HEK293T (cell line): ENCODE data around the gene MTMR10.

Experiments
- CTCF ChIA-PET: fragments of 350-600 bp; formaldehyde crosslinking; extraction: SDS; loops from one replicate; lab custom pipeline; 2021; ENCODE audit warnings: antibody characterized with exemption, inconsistent platforms; lab: Yijun Ruan, JAX
- POLR2A ChIA-PET: fragments of 350-600 bp; formaldehyde crosslinking; extraction: SDS; loops from one replicate; lab custom pipeline; 2020; ENCODE audit warnings: antibody characterized with exemption, inconsistent platforms; lab: Yijun Ruan, JAX
- DNase-seq: peaks from one replicate; pipeline ENCODE4 v3.0.0; 2012; ENCODE audit warnings: mixed read lengths; ENCODE audit errors: extremely low spot score
- ARNT ChIP-seq: fragments of 450-650 bp; IDR thresholded peaks from 2 replicates; pipeline ENCODE4 v1.6.1; 2017; ENCODE audit warnings: mild to moderate bottlenecking
- BHLHE40 ChIP-seq: fragments of 450-650 bp; IDR thresholded peaks from 2 replicates; pipeline ENCODE4 v1.6.1; 2016; ENCODE audit warnings: mild to moderate bottlenecking, moderate library complexity, borderline replicate concordance
- CTBP1 ChIP-seq: fragments of 450-650 bp; IDR thresholded peaks from 2 replicates; pipeline ENCODE4 v1.6.1; 2016; ENCODE audit warnings: borderline replicate concordance
- ELF4 ChIP-seq: fragments of 450-650 bp; IDR thresholded peaks from 2 replicates; pipeline ENCODE4 v1.6.1; 2017; ENCODE audit warnings: antibody characterized with exemption
- FOXA1 ChIP-seq: fragments of 450-650 bp; IDR thresholded peaks from 2 replicates; pipeline ENCODE4 v1.6.1; 2016; ENCODE audit warnings: mild to moderate bottlenecking
- FOXK2 ChIP-seq: fragments of 450-650 bp; IDR thresholded peaks from 2 replicates; pipeline ENCODE4 v1.6.1; 2016; ENCODE audit warnings: mild to moderate bottlenecking
- FOXM1 ChIP-seq: fragments of 450-650 bp; IDR thresholded peaks from 2 replicates; pipeline ENCODE4 v1.6.1; 2017; ENCODE audit warnings: mild to moderate bottlenecking, borderline replicate concordance
- HDGF ChIP-seq: fragments of 450-650 bp; IDR thresholded peaks from 2 replicates; pipeline ENCODE4 v1.6.1; 2017; ENCODE audit warnings: antibody characterized with exemption, borderline replicate concordance
- L3MBTL2 ChIP-seq: fragments of 450-650 bp; conservative IDR thresholded peaks from 2 replicates; pipeline ENCODE4 v1.6.1; 2016; ENCODE audit warnings: mild to moderate bottlenecking
- LEF1 ChIP-seq: fragments of 450-650 bp; IDR thresholded peaks from 2 replicates; pipeline ENCODE4 v1.6.1; 2017; ENCODE audit warnings: mild to moderate bottlenecking, borderline replicate concordance
- NFRKB ChIP-seq: fragments of 450-650 bp; IDR thresholded peaks from 2 replicates; pipeline ENCODE4 v1.6.1; 2016; ENCODE audit warnings: mild to moderate bottlenecking, moderate library complexity
- PKNOX1 ChIP-seq: fragments of 450-650 bp; IDR thresholded peaks from 2 replicates; pipeline ENCODE4 v1.6.1; 2016
- SP1 ChIP-seq: fragments of 450-650 bp; IDR thresholded peaks from 2 replicates; pipeline ENCODE4 v1.6.1; 2017
- SUZ12 ChIP-seq: fragments of 450-650 bp; IDR thresholded peaks from 2 replicates; pipeline ENCODE4 v1.6.1; 2016; ENCODE audit warnings: mild to moderate bottlenecking
- TARDBP ChIP-seq: fragments of 450-650 bp; IDR thresholded peaks from 2 replicates; pipeline ENCODE4 v1.6.1; 2016
- ZNF384 ChIP-seq: fragments of 450-650 bp; IDR thresholded peaks from 2 replicates; pipeline ENCODE4 v1.6.1; 2016

Gene MTMR10

GRCh38 chr15:31034152-31034551 lies 42.7 kb upstream of the MTMR10 start:
- TF ChIP-seq SUZ12 (no peak), FOXK2 (no peak), SP1 (no peak), ZNF384 (no peak), FOXA1 (no peak), ARNT (no peak), CTBP1 (no peak), HDGF (no peak), LEF1 (no peak), TARDBP (no peak), L3MBTL2 (no peak), ELF4 (no peak), BHLHE40 (no peak)
- POLR2A ChIA-PET = no interaction called here
- CTCF ChIA-PET = no interaction called here
- no peak for DNase-seq

GRCh38 chr15:31032961-31033371 lies 41.5 kb upstream of the MTMR10 start:
- CTCF ChIA-PET = no interaction called here
- no peak for DNase-seq
- POLR2A ChIA-PET = no interaction called here
- no peak for TF ChIP-seq CTBP1
- TF ChIP-seq BHLHE40 = no peak
- TF ChIP-seq FOXA1 = no peak
- TF ChIP-seq FOXM1 = no peak
- TF ChIP-seq LEF1 = no peak
- no peak for TF ChIP-seq TARDBP
- no peak for TF ChIP-seq HDGF
- TF ChIP-seq ARNT = no peak
- TF ChIP-seq FOXK2 = no peak
- TF ChIP-seq SUZ12 = no peak
- no peak for TF ChIP-seq ZNF384
- TF ChIP-seq L3MBTL2 = no peak
- no peak for TF ChIP-seq SP1
- TF ChIP-seq PKNOX1 = no peak
- TF ChIP-seq ELF4 = no peak
- TF ChIP-seq NFRKB = no peak

- DNase-seq = no peak
- TF ChIP-seq HDGF = no peak
- TF ChIP-seq TARDBP = no peak
- TF ChIP-seq FOXA1 = no peak
- no peak for TF ChIP-seq LEF1
- TF ChIP-seq NFRKB = no peak
- no peak for TF ChIP-seq ELF4
- no peak for TF ChIP-seq SP1
- no peak for TF ChIP-seq FOXM1
- TF ChIP-seq BHLHE40 = no peak
- TF ChIP-seq PKNOX1 = no peak
- no peak for TF ChIP-seq FOXK2
- TF ChIP-seq ZNF384 = no peak
- TF ChIP-seq L3MBTL2 = no peak
- no peak for TF ChIP-seq ARNT
- no peak for TF ChIP-seq SUZ12
- no peak for TF ChIP-seq CTBP1
- ChIA-PET POLR2A (no interaction called here), CTCF (no interaction called here)
Observed at GRCh38 chr15:31031471-31032067, 40.1 kb upstream of the MTMR10 start.

- TF ChIP-seq SUZ12 = no peak
- no peak for TF ChIP-seq ZNF384
- no peak for TF ChIP-seq L3MBTL2
- no peak for TF ChIP-seq PKNOX1
- no peak for TF ChIP-seq FOXK2
- TF ChIP-seq HDGF = no peak
- no peak for TF ChIP-seq TARDBP
- TF ChIP-seq FOXM1 = no peak
- TF ChIP-seq CTBP1 = no peak
- TF ChIP-seq ARNT = no peak
- no peak for TF ChIP-seq FOXA1
- TF ChIP-seq SP1 = no peak
- no peak for TF ChIP-seq LEF1
- no peak for TF ChIP-seq ELF4
- TF ChIP-seq NFRKB = no peak
- TF ChIP-seq BHLHE40 = no peak
- no peak for DNase-seq
- POLR2A ChIA-PET = no interaction called here
- CTCF ChIA-PET = no interaction called here
Observed at GRCh38 chr15:31027910-31028578, 36.6 kb upstream of the MTMR10 start.

GRCh38 chr15:31025996-31026395 lies 34.6 kb upstream of the MTMR10 start:
- POLR2A ChIA-PET = no interaction called here
- no peak for DNase-seq
- CTCF ChIA-PET = no interaction called here
- TF ChIP-seq PKNOX1 = no peak
- TF ChIP-seq ARNT = no peak
- TF ChIP-seq ELF4 = no peak
- TF ChIP-seq ZNF384 = no peak
- TF ChIP-seq LEF1 = no peak
- TF ChIP-seq SUZ12 = no peak
- TF ChIP-seq FOXK2 = no peak
- TF ChIP-seq BHLHE40 = no peak
- TF ChIP-seq FOXM1 = no peak
- no peak for TF ChIP-seq FOXA1
